ENCODE results near the gene ALG1.
"Not testable (repeated sequence)": the region's sequence is repeated elsewhere in the genome, so short reads cannot be mapped to it uniquely, and the experiment has no call there.

- not testable (repeated sequence) for TF ChIP-seq ZNF121 (CRISPR knock-in tag; IDR thresholded peaks at IDR 0.05); KAT7 (CRISPR knock-in tag; IDR thresholded peaks at IDR 0.05; ENCODE audit: borderline replicate concordance); CTCF (IDR thresholded peaks at IDR 0.05); JUN (CRISPR knock-in tag; IDR thresholded peaks at IDR 0.05); SMAD3 (CRISPR knock-in tag; IDR thresholded peaks at IDR 0.05; ENCODE audit: borderline replicate concordance); CBFB (CRISPR knock-in tag; IDR thresholded peaks at IDR 0.05; ENCODE audit: low read depth); TEAD4 (CRISPR knock-in tag; IDR thresholded peaks at IDR 0.05); FOXP4 (CRISPR knock-in tag; IDR thresholded peaks at IDR 0.05); ETV6 (CRISPR knock-in tag; IDR thresholded peaks at IDR 0.05); CREB1 (CRISPR knock-in tag; IDR thresholded peaks at IDR 0.05); MXD4 (CRISPR knock-in tag; IDR thresholded peaks at IDR 0.05; ENCODE audit: borderline replicate concordance)
These were observed 8.8 kb downstream of the ALG1 start for GRCh38 chr16:5080461-5080860.
